Ectodermal cell (in vitro differentiated cells): ENCODE measurements around the gene RORC.
"Not testable (repeated sequence)": the region's sequence is repeated elsewhere in the genome, so short reads cannot be mapped to it uniquely, and the experiment has no call there.

Experiments used
- H3K27ac ChIP-seq: 2 replicates; pipeline ENCODE4 v1.7.0; 2013; ENCODE audit warnings: mild to moderate bottlenecking, low read depth, low read length; ENCODE audit not compliant: insufficient read depth, poor library complexity, severe bottlenecking
- H3K27me3 ChIP-seq: 2 replicates; pipeline ENCODE4 v1.7.0; 2013; ENCODE audit warnings: mild to moderate bottlenecking, low read length; ENCODE audit not compliant: insufficient read depth, control insufficient read depth, poor library complexity, severe bottlenecking
- H3K36me3 ChIP-seq: one replicate; pipeline ENCODE4 v1.7.0; 2013; ENCODE audit warnings: low read length; ENCODE audit not compliant: control insufficient read depth, insufficient read depth
- H3K4me1 ChIP-seq: one replicate; pipeline ENCODE4 v1.7.0; 2013; ENCODE audit warnings: low read length; ENCODE audit not compliant: control insufficient read depth, insufficient read depth
- H3K4me3 ChIP-seq: 2 replicates; pipeline ENCODE4 v1.7.0; 2013; ENCODE audit warnings: low read depth, low read length, control low read depth; ENCODE audit not compliant: insufficient read depth
- H3K9me3 ChIP-seq: 2 replicates; pipeline ENCODE4 v1.7.0; 2013; ENCODE audit warnings: mild to moderate bottlenecking, low read length, moderate library complexity; ENCODE audit not compliant: control insufficient read depth
- WGBS, 2 experiments: methylation state at CpG; one replicate each; pipeline ENCODE4 v1.1.7; 2013; ENCODE audit warnings: missing lambda C conversion rate in 2 of 2; 5-methylcytosine and 5-hydroxymethylcytosine counted together

The RORC gene

DNA sequence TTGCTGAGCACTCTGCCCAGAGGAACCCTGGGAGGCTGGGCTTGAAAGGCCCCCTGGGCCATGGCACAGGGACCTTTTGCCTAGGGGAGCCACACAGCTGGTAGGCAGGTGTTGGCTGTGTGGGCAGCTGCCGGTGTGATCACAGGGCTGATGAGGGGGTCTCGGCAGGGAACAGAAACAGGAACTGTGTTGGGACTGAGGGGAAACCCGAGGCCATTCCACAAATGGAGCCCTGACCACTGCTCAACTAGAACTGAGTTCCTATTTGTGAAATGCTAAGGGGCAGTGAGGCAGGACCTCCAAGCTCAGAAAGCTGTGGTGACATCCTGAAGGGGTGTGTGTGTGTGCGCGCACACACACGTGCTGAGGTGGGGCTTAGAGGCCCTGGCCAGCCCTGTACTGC lies 28.3 kb upstream of the RORC start:
- no peaks in the 10 kb centered on the region for H3K9me3 ChIP-seq
- H3K4me3 ChIP-seq, result no peak overlapping the region
- 84 to 88% methylated on average over 6 of the region's 6 CpGs for WGBS, 2 experiments
- H3K27me3 ChIP-seq, result no peaks in the 10 kb centered on the region
- H3K36me3 ChIP-seq, result no peaks in the 10 kb centered on the region
- H3K4me1 ChIP-seq, result no peaks in the 10 kb centered on the region
- no peak overlapping the region for H3K27ac ChIP-seq

DNA sequence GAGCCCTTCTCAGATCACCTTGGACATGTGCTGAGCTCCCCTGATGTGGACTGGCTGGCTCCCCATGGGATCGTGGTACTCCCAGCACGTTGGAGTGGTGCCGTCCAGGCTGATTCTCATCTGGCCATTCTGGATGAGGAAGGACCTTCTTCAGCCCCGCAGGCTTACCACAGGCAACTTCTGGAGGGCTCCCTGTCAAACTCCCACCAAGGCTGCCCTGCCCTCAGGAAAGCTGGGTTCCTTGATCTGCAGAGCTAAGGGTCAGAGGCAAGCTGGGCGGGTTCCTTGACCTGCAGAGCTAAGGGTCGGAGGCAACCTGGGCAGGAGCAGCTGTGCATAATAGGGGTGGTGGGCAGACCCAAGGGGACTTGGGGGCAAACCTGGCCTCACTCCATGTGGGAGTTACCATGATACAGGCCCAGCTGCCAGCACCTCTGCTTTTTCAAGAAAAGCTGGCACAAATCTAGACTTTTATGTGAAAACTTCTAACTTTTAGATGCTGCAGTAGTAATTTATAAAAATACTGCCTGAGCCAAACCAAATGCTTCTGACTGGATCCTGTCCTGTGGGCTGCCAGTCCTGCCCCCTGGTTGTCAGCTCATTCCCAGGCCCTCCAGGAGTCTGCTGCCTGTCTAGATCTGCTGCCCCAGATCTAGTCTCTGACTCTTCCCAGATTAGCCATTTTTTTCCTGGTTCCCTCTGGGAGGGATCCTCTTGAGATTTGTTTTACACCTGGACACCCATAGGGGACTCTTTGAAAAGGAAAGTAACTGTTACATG lies 27.5 kb upstream of the RORC start:
- Histone ChIP-seq H3K27me3 (no peaks in the 10 kb centered on the region), H3K27ac (no peak overlapping the region), H3K9me3 (no peaks in the 10 kb centered on the region), H3K4me1 (no peaks in the 10 kb centered on the region), H3K36me3 (no peaks in the 10 kb centered on the region), H3K4me3 (no peak overlapping the region)
- 88 to 90% methylated on average over 6 of the region's 6 CpGs for WGBS, 2 experiments

DNA sequence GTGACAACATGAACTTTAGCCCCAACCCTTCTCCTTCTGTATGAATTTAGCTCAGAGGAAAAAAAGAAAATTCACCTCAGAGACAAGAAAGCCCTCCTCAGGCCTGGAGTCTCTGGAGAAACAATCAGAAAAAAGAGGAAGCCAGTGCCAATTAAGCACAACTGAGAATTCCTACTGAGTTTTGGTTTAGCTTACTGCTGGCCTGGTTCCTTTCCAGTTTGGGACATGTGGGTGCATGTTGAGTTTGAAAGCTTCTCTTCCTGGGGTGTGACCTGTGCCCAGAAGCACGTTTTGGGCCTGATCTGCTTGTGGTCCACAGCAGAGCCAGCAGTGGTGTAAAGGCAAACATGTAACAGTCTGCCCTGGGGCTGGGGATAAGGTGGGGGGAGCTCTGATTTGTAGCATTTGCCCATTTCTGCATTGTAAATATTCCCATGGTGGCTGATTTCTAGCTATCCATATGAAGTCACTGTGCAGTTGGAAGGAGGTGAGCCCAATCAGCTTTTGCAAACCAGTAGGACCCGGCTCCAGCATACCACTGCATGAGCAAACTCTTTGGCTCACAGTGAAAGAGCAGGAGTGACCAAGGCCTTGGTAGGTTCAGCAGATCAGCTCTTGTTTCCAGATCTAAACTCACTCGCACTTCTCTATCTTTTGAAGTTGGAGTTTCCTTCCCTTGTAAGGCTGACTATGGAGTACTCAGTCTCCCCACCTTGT lies 26.6 kb upstream of the RORC start:
- no peaks in the 10 kb centered on the region for H3K4me1 ChIP-seq
- H3K4me3 ChIP-seq, result no peak overlapping the region
- no peak overlapping the region for H3K27ac ChIP-seq
- no peaks in the 10 kb centered on the region for H3K9me3 ChIP-seq
- no peaks in the 10 kb centered on the region for H3K36me3 ChIP-seq
- H3K27me3 ChIP-seq, result no peaks in the 10 kb centered on the region
- 82 to 91% methylated on average over 3 of the region's 3 CpGs for WGBS, 2 experiments

DNA sequence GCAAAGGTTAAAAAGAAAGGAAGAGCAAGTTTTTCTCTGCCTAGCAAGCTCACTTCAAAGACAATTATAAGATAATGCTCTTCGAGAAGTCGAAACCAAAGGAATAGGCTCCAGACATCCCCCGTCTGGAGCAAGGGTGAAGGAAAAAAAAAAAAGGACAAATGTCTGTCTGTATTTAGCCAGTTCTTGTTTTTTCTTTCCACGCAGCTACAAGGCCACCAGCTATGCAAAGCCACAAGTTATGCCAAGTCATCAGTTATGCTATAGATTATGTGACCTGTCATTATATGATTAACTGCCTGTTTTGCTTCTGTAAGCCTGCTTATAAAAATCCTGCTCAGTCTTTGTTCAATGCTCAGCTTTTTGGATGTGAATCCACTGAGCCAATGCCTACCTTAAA lies 24.3 kb upstream of the RORC start:
- Histone ChIP-seq H3K4me3 (no peak overlapping the region), H3K27me3 (no peaks in the 10 kb centered on the region), H3K9me3 (no peaks in the 10 kb centered on the region), H3K4me1 (no peaks in the 10 kb centered on the region), H3K27ac (no peak overlapping the region), H3K36me3 (no peaks in the 10 kb centered on the region)
- 81 to 84% methylated on average over 4 of the region's 4 CpGs for WGBS, 2 experiments

- not testable (repeated sequence) for H3K36me3 ChIP-seq, H3K27me3 ChIP-seq, H3K9me3 ChIP-seq, H3K4me3 ChIP-seq, H3K27ac ChIP-seq, H3K4me1 ChIP-seq
- 87 to 93% methylated on average over 7 to 8 of the region's 8 CpGs for WGBS, 2 experiments
Observed at GRCh38 chr1:151855516-151855915, 23.9 kb upstream of the RORC start.

GRCh38 chr1:151854658-151855057 lies 23.1 kb upstream of the RORC start:
- H3K4me3 ChIP-seq, result no peak overlapping the region

DNA sequence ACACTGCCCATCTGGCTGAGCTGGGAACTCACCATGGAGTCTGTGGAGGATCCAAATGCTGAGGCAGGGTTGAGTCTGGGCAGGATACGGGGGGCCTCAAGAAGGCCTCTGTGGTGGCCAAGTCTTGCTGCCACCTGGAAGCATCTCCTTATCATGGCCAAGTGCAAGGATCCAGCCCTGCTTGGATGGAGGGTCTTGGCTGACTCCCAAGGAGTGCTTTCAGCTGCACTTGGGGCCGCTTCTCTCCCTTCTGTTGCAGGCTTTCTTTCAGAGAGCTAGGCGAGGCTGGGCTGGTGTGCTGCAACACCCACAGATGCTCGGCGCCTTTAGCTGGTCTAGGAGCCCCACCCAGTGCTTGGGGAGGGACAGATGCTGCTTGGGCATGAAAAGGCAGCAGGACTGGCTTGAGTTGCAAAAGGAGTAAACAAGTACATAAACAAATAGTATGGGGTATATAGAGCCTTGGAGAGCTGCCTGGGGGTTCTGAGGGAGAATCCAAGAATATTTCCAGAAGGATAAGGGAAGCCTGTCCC lies 21.9 kb upstream of the RORC start, which contains the start of gene THEM5:
Gene THEM5, minus strand, starts transcription at position 302 of the 533 bp plus-strand sequence. Its CDS starts 147 bp downstream, at position 155.
- Histone ChIP-seq H3K4me3 (no peak within 1 kb of the TSS), H3K4me1 (no peaks in the 10 kb centered on the region), H3K27me3 (no peaks in the 10 kb centered on the region), H3K27ac (no peak within 1 kb of the TSS), H3K36me3 (no peaks in the 10 kb centered on the region), H3K9me3 (no peaks in the 10 kb centered on the region)
- 91 to 92% methylated on average over 5 of the region's 5 CpGs for WGBS, 2 experiments

More at GRCh38 chr1:151854658-151855057, 23.1 kb upstream of the RORC start:
- Histone ChIP-seq H3K36me3 (no peaks in the 10 kb centered on the region), H3K4me1 (no peaks in the 10 kb centered on the region), H3K27me3 (no peaks in the 10 kb centered on the region), H3K9me3 (no peaks in the 10 kb centered on the region), H3K27ac (no peak overlapping the region)
- 90 to 92% methylated on average over 7 of the region's 7 CpGs for WGBS, 2 experiments

- 93 to 96% methylated on average over 4 of the region's 4 CpGs for WGBS, 2 experiments
- Histone ChIP-seq H3K9me3 (no peaks in the 10 kb centered on the region), H3K4me3 (no peak overlapping the region), H3K27ac (no peak overlapping the region), H3K4me1 (no peaks in the 10 kb centered on the region), H3K27me3 (no peaks in the 10 kb centered on the region), H3K36me3 (no peaks in the 10 kb centered on the region)
Observed at GRCh38 chr1:151852733-151853132, 21.1 kb upstream of the RORC start.

GRCh38 chr1:151851886-151852285 lies 20.3 kb upstream of the RORC start:
- Histone ChIP-seq H3K27ac (no peak overlapping the region), H3K9me3 (no peaks in the 10 kb centered on the region), H3K4me3 (no peak overlapping the region), H3K27me3 (no peaks in the 10 kb centered on the region), H3K4me1 (no peaks in the 10 kb centered on the region), H3K36me3 (no peaks in the 10 kb centered on the region)
- 86 to 88% methylated on average over 8 of the region's 8 CpGs for WGBS, 2 experiments

GRCh38 chr1:151849871-151850270 lies 18.3 kb upstream of the RORC start:
- Histone ChIP-seq H3K9me3 (no peaks in the 10 kb centered on the region), H3K27me3 (no peaks in the 10 kb centered on the region)

More at GRCh38 chr1:151849871-151850270, 18.3 kb upstream of the RORC start:
- no peaks in the 10 kb centered on the region for H3K36me3 ChIP-seq
- H3K4me3 ChIP-seq, result no peak overlapping the region
- no peaks in the 10 kb centered on the region for H3K4me1 ChIP-seq
- H3K27ac ChIP-seq, result no peak overlapping the region
